ENCODE results near the gene C10orf88.

DNA sequence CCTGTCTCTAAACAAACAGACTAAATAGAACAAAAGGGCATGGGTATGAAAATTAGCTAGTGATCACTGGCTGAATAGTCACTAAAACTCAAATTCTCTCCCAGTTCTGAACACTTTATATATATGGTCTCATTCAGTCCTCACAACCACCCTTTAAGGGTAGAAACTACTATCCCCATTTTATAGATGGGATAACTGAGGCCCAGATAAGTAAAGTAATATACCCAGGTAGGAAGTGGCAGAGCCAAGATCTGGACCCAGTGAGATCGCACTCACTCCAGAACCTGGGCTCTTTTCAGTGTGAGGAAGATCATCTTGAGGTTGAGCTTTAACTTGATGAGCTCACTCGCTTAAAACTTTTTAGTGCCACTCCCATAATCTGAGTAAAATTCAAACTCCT is 30.7 kb upstream of the C10orf88 start:
- TF ChIP-seq, protein P1, sequence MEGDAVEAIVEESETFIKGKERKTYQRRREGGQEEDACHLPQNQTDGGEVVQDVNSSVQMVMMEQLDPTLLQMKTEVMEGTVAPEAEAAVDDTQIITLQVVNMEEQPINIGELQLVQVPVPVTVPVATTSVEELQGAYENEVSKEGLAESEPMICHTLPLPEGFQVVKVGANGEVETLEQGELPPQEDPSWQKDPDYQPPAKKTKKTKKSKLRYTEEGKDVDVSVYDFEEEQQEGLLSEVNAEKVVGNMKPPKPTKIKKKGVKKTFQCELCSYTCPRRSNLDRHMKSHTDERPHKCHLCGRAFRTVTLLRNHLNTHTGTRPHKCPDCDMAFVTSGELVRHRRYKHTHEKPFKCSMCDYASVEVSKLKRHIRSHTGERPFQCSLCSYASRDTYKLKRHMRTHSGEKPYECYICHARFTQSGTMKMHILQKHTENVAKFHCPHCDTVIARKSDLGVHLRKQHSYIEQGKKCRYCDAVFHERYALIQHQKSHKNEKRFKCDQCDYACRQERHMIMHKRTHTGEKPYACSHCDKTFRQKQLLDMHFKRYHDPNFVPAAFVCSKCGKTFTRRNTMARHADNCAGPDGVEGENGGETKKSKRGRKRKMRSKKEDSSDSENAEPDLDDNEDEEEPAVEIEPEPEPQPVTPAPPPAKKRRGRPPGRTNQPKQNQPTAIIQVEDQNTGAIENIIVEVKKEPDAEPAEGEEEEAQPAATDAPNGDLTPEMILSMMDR (CRISPR knock-in tag; IDR thresholded peaks at IDR 0.05), result no peak
- TF ChIP-seq ERF (CRISPR knock-in tag; IDR thresholded peaks at IDR 0.05), result no peak
- no peak for TF ChIP-seq POLR2AphosphoS5 (IDR thresholded peaks at IDR 0.05; ENCODE audit: low read depth, low read length)
- TF ChIP-seq, protein P2, sequence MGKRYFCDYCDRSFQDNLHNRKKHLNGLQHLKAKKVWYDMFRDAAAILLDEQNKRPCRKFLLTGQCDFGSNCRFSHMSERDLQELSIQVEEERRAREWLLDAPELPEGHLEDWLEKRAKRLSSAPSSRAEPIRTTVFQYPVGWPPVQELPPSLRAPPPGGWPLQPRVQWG (CRISPR knock-in tag; IDR thresholded peaks at IDR 0.05; ENCODE audit: borderline replicate concordance, low read depth), result no peak
- no peak for TF ChIP-seq HNRNPL (IDR thresholded peaks at IDR 0.05; ENCODE audit: low read depth, low read length)

Measured in HepG2 (cell line).